Astrocyte (in vitro differentiated cells and primary cell): ENCODE results near the gene GREB1L. TPM values are rescaled to one million over a fixed set of nuclear protein-coding genes. Genes with fewer than 3 reads are reported as not detected.

Experiments used
- DNase-seq: peaks from one replicate; pipeline ENCODE4 v3.0.0-alpha.2; 2010; ENCODE audit warnings: low read depth
- FAIRE-seq: peaks from 2 replicates; lab custom pipeline; 2011; peaks lifted over from hg19 to GRCh38; lab: Jason Lieb, UNC
- H2AFZ ChIP-seq: 2 replicates; pipeline ENCODE4 v1.6.0; 2012; ENCODE audit warnings: low read depth, low read length, inconsistent platforms
- H3K27ac ChIP-seq: 2 replicates; pipeline ENCODE4 v1.5.1; 2011; ENCODE audit warnings: low read depth, low read length, inconsistent platforms
- H3K27me3 ChIP-seq: 2 replicates; pipeline ENCODE4 v1.6.0; 2011; ENCODE audit warnings: low read length, inconsistent platforms; ENCODE audit not compliant: insufficient read depth
- H3K36me3 ChIP-seq: 2 replicates; pipeline ENCODE4 v1.5.1; 2011; ENCODE audit warnings: low read length, inconsistent platforms; ENCODE audit not compliant: insufficient read depth
- H3K4me1 ChIP-seq: 2 replicates; pipeline ENCODE4 v1.5.1; 2011; ENCODE audit warnings: low read length, inconsistent platforms; ENCODE audit not compliant: insufficient read depth
- H3K4me2 ChIP-seq: 2 replicates; pipeline ENCODE4 v1.6.0; 2012; ENCODE audit warnings: low read length, inconsistent platforms
- H3K4me3 ChIP-seq: 2 replicates; pipeline ENCODE4 v1.5.1; 2011; ENCODE audit warnings: low read depth, mild to moderate bottlenecking, low read length, inconsistent platforms; ENCODE audit not compliant: insufficient read depth
- H3K79me2 ChIP-seq: 2 replicates; pipeline ENCODE4 v1.6.0; 2012; ENCODE audit warnings: mild to moderate bottlenecking, low read length, inconsistent platforms; ENCODE audit not compliant: insufficient read depth
- H3K9ac ChIP-seq: 2 replicates; pipeline ENCODE4 v1.6.0; 2012; ENCODE audit warnings: mild to moderate bottlenecking, low read length, inconsistent platforms
- H3K9me3 ChIP-seq: 2 replicates; pipeline ENCODE4 v1.5.1; 2012; ENCODE audit warnings: low read depth, mild to moderate bottlenecking, low read length, inconsistent platforms; ENCODE audit not compliant: insufficient read depth
- H4K20me1 ChIP-seq: 2 replicates; pipeline ENCODE4 v1.6.0; 2012; ENCODE audit warnings: low read length, inconsistent platforms; ENCODE audit not compliant: insufficient read depth
- H3K27ac Mint-ChIP-seq: one replicate; pipeline ENCODE4 v1.8.0; 2021; ENCODE audit warnings: mild to moderate bottlenecking, mixed read lengths; ENCODE audit not compliant: unreplicated experiment
- H3K27me3 Mint-ChIP-seq: one replicate; pipeline ENCODE4 v1.8.0; 2021; ENCODE audit warnings: low read depth, mixed read lengths; ENCODE audit not compliant: unreplicated experiment
- H3K36me3 Mint-ChIP-seq: one replicate; pipeline ENCODE4 v1.8.0; 2021; ENCODE audit warnings: low read depth, mixed read lengths; ENCODE audit not compliant: unreplicated experiment
- H3K4me1 Mint-ChIP-seq: one replicate; pipeline ENCODE4 v1.8.0; 2021; ENCODE audit warnings: low read depth, mixed read lengths; ENCODE audit not compliant: unreplicated experiment
- H3K4me3 Mint-ChIP-seq: one replicate; pipeline ENCODE4 v1.8.0; 2021; ENCODE audit warnings: mild to moderate bottlenecking, moderate library complexity, mixed read lengths; ENCODE audit not compliant: unreplicated experiment
- H3K9me3 Mint-ChIP-seq: one replicate; pipeline ENCODE4 v1.8.0; 2021; ENCODE audit warnings: mild to moderate bottlenecking, mixed read lengths; ENCODE audit not compliant: unreplicated experiment
- EZH2 ChIP-seq: IDR thresholded peaks from 2 replicates; pipeline ENCODE4 v1.6.1; 2012; ENCODE audit warnings: mild to moderate bottlenecking, low read length, inconsistent platforms; ENCODE audit not compliant: insufficient read depth
- total RNA-seq: library from RNA; stranded (reverse); gene quantifications from 2 replicates; pipeline ENCODE4 v1.2.1, GENCODE V29; 2021
- TF ChIP-seq, protein P1 (sequence below): IDR thresholded peaks from 2 replicates; pipeline ENCODE4 v1.5.1; 2011; ENCODE audit warnings: low read depth, mild to moderate bottlenecking, inconsistent platforms, low read length, moderate library complexity; ENCODE audit not compliant: insufficient read depth

GREB1L gene
- total RNA-seq, 1 donor from 2014 or later: 16.2 TPM

DNA sequence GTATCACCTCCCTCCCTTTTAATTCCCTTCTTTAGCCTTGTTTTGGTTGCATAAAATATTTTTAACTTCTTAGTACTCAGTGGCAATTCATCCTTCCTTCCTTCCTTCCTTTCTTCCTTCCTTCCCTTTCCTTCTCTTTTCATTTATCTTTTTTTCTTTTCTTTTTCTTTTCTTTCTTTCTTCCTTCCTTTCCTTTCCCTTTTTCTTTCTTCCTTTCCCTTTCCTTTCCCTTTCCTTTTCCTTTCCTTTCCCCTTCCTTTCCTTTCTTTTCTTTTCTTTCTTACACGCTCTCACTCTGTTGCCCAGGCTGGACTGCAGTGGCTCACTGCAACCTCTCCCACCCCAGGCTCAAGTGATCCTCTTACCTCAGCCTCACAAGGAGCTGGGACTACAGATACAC is 160.2 kb downstream of the GREB1L start:
- H2AFZ ChIP-seq: no peak overlapping the region
- no peaks in the 10 kb centered on the region for H4K20me1 ChIP-seq
- H3K36me3 ChIP-seq: no peaks in the 10 kb centered on the region
- no peak overlapping the region for H3K27ac ChIP-seq
- no peaks in the 10 kb centered on the region for H3K9me3 ChIP-seq
- H3K9me3 Mint-ChIP-seq: no peaks in the 10 kb centered on the region
- FAIRE-seq (no peak), DNase-seq (no peak)
- no peak overlapping the region for H3K4me3 ChIP-seq
- no peaks in the 10 kb centered on the region for H3K27me3 ChIP-seq
- no peak overlapping the region for H3K4me3 Mint-ChIP-seq
- H3K79me2 ChIP-seq: no peaks in the 10 kb centered on the region
- no peak overlapping the region for H3K9ac ChIP-seq
- no peaks in the 10 kb centered on the region for H3K4me1 Mint-ChIP-seq
- H3K4me1 ChIP-seq: no peaks in the 10 kb centered on the region
- no peak for TF ChIP-seq EZH2
- TF ChIP-seq, protein P1, sequence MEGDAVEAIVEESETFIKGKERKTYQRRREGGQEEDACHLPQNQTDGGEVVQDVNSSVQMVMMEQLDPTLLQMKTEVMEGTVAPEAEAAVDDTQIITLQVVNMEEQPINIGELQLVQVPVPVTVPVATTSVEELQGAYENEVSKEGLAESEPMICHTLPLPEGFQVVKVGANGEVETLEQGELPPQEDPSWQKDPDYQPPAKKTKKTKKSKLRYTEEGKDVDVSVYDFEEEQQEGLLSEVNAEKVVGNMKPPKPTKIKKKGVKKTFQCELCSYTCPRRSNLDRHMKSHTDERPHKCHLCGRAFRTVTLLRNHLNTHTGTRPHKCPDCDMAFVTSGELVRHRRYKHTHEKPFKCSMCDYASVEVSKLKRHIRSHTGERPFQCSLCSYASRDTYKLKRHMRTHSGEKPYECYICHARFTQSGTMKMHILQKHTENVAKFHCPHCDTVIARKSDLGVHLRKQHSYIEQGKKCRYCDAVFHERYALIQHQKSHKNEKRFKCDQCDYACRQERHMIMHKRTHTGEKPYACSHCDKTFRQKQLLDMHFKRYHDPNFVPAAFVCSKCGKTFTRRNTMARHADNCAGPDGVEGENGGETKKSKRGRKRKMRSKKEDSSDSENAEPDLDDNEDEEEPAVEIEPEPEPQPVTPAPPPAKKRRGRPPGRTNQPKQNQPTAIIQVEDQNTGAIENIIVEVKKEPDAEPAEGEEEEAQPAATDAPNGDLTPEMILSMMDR: no peak
- no peaks in the 10 kb centered on the region for H3K36me3 Mint-ChIP-seq
- H3K4me2 ChIP-seq: no peak overlapping the region
- H3K27me3 Mint-ChIP-seq: peaks cover 5% of the 10 kb centered on the region
- H3K27ac Mint-ChIP-seq: no peak overlapping the region

DNA sequence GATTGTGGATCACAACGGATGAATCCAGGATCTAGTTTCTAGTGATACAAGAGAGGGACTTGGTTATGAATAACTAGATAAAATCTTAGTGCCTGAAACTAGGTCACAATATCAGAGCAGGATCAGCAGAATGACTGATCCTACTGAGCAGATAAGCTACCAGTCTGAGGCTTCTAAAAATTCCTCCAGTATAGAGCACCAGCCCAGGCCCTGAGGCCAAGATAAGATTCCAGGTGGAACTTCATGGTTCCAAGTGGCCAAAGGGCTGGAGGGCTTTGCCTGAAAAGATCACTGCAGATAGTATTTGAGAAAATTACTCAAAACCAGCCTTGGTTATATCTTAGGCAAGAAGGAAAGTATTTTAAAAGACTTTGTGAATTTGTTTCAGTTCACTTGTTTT is 162.4 kb downstream of the GREB1L start:
- Mint-ChIP-seq H3K9me3 (no peaks in the 10 kb centered on the region), H3K4me3 (no peak overlapping the region), H3K36me3 (no peaks in the 10 kb centered on the region), H3K27ac (no peak overlapping the region), H3K4me1 (no peaks in the 10 kb centered on the region), H3K27me3 (peaks cover 5% of the 10 kb centered on the region)
- DNase-seq: no peak
- Histone ChIP-seq H3K9ac (no peak overlapping the region), H3K27me3 (no peaks in the 10 kb centered on the region), H3K36me3 (no peaks in the 10 kb centered on the region), H4K20me1 (no peaks in the 10 kb centered on the region), H2AFZ (no peak overlapping the region), H3K4me1 (no peaks in the 10 kb centered on the region), H3K9me3 (no peaks in the 10 kb centered on the region), H3K4me3 (no peak overlapping the region), H3K27ac (no peak overlapping the region), H3K79me2 (no peaks in the 10 kb centered on the region), H3K4me2 (no peak overlapping the region)
- no peak for FAIRE-seq
- TF ChIP-seq, protein P1: no peak
- TF ChIP-seq EZH2: no peak

DNA sequence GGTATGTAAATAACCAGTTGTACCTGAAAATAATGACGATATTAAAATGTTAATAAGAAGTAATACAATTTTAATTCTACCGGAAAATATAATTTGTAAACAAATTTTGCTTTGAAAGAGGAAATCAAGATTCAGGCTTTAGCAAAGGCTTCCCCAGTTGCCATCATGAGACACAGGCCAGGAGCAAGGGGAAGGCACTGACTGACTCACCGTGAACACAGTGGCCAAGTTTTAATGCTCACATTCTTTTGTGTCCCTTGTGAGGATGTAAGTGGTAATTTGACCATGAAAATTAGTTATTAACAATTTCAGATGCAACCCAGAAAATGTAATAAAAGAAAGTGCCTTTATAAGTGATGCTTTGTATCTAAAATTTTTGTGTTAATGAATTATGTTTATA is 164.1 kb downstream of the GREB1L start:
- FAIRE-seq: no peak

More for the DNA sequence above, 164.1 kb downstream of the GREB1L start:
- Histone ChIP-seq H3K27me3 (no peaks in the 10 kb centered on the region), H3K9me3 (no peaks in the 10 kb centered on the region), H4K20me1 (no peaks in the 10 kb centered on the region), H3K4me1 (no peaks in the 10 kb centered on the region), H3K9ac (no peak overlapping the region), H3K4me3 (no peak overlapping the region), H3K27ac (no peak overlapping the region), H2AFZ (no peak overlapping the region), H3K79me2 (no peaks in the 10 kb centered on the region), H3K36me3 (no peaks in the 10 kb centered on the region), H3K4me2 (no peak overlapping the region)
- Mint-ChIP-seq H3K4me1 (no peaks in the 10 kb centered on the region), H3K4me3 (no peak overlapping the region), H3K9me3 (no peaks in the 10 kb centered on the region), H3K27me3 (peaks cover 2% of the 10 kb centered on the region), H3K36me3 (no peaks in the 10 kb centered on the region), H3K27ac (no peak overlapping the region)
- DNase-seq: peak; percentile 42
- TF ChIP-seq, protein P1: no peak
- TF ChIP-seq EZH2: no peak
